MCF 10A (cell line): ENCODE measurements around the gene EIF3A. TPM values are rescaled to one million over a fixed set of nuclear protein-coding genes. Genes with fewer than 3 reads are reported as not detected.

Experiments
- BruUV-seq: library from RNA; stranded (reverse); fragments of 400-500 nt; replicated peaks from 2 replicates; lab custom pipeline; 2021; lab: Mats Ljungman, UMichigan
- CTCF ChIA-PET: fragments of 300-600 bp; sonication (Branson Sonifier 250); formaldehyde crosslinking; extraction: SDS; loops from one replicate; lab custom pipeline; 2021; ENCODE audit warnings: antibody characterized with exemption, inconsistent platforms; lab: Yijun Ruan, JAX
- POLR2A ChIA-PET: fragments of 300-600, 350-650 bp; sonication (Branson Sonifier 250); formaldehyde crosslinking; extraction: SDS; loops from one replicate; lab custom pipeline; 2020; ENCODE audit warnings: antibody characterized with exemption, inconsistent platforms; lab: Yijun Ruan, JAX
- DNase-seq: peaks from one replicate; pipeline ENCODE4 v3.0.0-alpha.2; 2018; ENCODE audit not compliant: unreplicated experiment
- H3K27ac Mint-ChIP-seq: one replicate; pipeline ENCODE4 v1.8.0; 2022; ENCODE audit warnings: mild to moderate bottlenecking, low read depth, mixed read lengths; ENCODE audit not compliant: unreplicated experiment
- H3K27me3 Mint-ChIP-seq: one replicate; pipeline ENCODE4 v1.8.0; 2022; ENCODE audit warnings: mixed read lengths; ENCODE audit not compliant: insufficient read depth, unreplicated experiment
- H3K36me3 Mint-ChIP-seq: one replicate; pipeline ENCODE4 v1.8.0; 2022; ENCODE audit warnings: mild to moderate bottlenecking, moderate library complexity, mixed read lengths; ENCODE audit not compliant: insufficient read depth, unreplicated experiment
- H3K4me1 Mint-ChIP-seq: one replicate; pipeline ENCODE4 v1.8.0; 2022; ENCODE audit warnings: mixed read lengths; ENCODE audit not compliant: insufficient read depth, unreplicated experiment
- H3K4me3 Mint-ChIP-seq: one replicate; pipeline ENCODE4 v1.8.0; 2022; ENCODE audit warnings: mild to moderate bottlenecking, moderate library complexity, mixed read lengths; ENCODE audit not compliant: unreplicated experiment
- H3K9me3 Mint-ChIP-seq: one replicate; pipeline ENCODE4 v1.8.0; 2022; ENCODE audit warnings: mixed read lengths; ENCODE audit not compliant: unreplicated experiment
- intact Hi-C: fragments of 100-400 bp; cut with micrococcal nuclease; formaldehyde crosslinking; loops from 2 replicates; pipeline ENCODE4 v1.14.1; 2022
- total RNA-seq: library from RNA; stranded (reverse); gene quantifications from 2 replicates; pipeline ENCODE4 v1.2.3, GENCODE V29; 2022
- TF ChIP-seq, protein P1 (sequence below): fragments of 200-600 bp; IDR thresholded peaks from one replicate; pipeline ENCODE4 v1.8.0; 2022; ENCODE audit warnings: antibody characterized with exemption, mild to moderate bottlenecking; ENCODE audit not compliant: unreplicated experiment

The EIF3A gene
- total RNA-seq, 1 experiment from 2014 or later: 226 TPM

DNA sequence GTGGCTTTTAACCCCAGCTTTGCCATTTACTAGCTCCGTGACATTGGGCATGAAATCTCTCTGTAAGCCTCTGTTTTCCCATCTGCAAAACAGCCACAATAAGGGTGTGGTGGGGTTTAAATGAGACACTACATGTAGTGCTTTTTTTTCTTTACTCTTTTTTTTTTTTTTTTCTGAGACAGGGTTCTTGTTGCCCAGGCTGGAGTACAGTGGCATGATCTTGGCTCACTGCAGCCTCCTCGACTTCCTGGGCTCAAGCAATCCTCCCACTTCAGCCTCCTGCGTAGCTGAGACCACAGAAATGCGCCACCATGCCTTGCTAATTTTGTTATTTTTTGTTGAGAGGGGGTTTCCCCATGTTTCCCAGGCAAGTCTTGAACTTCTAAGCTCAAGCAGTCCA lies 15.0 kb upstream of the EIF3A start:
- TF ChIP-seq, protein P1, sequence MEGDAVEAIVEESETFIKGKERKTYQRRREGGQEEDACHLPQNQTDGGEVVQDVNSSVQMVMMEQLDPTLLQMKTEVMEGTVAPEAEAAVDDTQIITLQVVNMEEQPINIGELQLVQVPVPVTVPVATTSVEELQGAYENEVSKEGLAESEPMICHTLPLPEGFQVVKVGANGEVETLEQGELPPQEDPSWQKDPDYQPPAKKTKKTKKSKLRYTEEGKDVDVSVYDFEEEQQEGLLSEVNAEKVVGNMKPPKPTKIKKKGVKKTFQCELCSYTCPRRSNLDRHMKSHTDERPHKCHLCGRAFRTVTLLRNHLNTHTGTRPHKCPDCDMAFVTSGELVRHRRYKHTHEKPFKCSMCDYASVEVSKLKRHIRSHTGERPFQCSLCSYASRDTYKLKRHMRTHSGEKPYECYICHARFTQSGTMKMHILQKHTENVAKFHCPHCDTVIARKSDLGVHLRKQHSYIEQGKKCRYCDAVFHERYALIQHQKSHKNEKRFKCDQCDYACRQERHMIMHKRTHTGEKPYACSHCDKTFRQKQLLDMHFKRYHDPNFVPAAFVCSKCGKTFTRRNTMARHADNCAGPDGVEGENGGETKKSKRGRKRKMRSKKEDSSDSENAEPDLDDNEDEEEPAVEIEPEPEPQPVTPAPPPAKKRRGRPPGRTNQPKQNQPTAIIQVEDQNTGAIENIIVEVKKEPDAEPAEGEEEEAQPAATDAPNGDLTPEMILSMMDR: no peak
- no TSS peak for BruUV-seq
- no peak for DNase-seq
- ChIA-PET POLR2A (interaction anchor here (1.0 to 2.6 kb wide), 3 partner anchors 9 to 15 kb away, joined by 3 to 6 read pairs (median 5); partner anchors contain the start of genes DENND10 and EIF3A), CTCF (no interaction called here)
- H3K9me3 Mint-ChIP-seq: no peaks in the 10 kb centered on the region
- no peaks in the 10 kb centered on the region for H3K36me3 Mint-ChIP-seq
- peaks cover 13% of the 10 kb centered on the region for H3K4me1 Mint-ChIP-seq
- no peak overlapping the region for H3K4me3 Mint-ChIP-seq
- intact Hi-C loops: no loop called here
- no peak overlapping the region for H3K27ac Mint-ChIP-seq
- no peaks in the 10 kb centered on the region for H3K27me3 Mint-ChIP-seq

DNA sequence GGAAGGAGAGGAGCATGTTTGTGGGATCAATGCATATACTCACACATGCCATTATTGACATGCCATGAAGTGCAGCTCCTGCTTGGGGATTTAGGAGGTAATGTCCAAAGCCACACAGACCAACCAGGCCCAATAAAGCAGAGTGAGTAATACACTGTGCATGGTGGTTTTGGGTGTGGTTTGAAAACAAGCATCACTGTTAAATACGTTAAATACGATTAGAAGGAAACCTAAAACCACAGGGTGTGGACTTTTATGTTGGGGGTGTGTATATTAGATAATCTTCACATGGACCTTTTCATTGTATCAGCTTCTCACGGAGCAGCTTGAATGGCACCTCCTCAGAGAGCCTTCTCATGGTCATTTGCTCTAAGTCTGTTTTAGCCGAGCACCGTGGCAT lies 10.4 kb upstream of the EIF3A start:
- Mint-ChIP-seq H3K27ac (peak overlapping the region; percentile 49), H3K9me3 (peaks cover 4% of the 10 kb centered on the region), H3K36me3 (no peaks in the 10 kb centered on the region), H3K4me3 (no peak overlapping the region), H3K27me3 (no peaks in the 10 kb centered on the region), H3K4me1 (peaks cover 20% of the 10 kb centered on the region)
- TF ChIP-seq, protein P1: no peak
- peak; percentile 80 for DNase-seq
- BruUV-seq: no TSS peak
- intact Hi-C loops: no loop called here
- ChIA-PET POLR2A (interaction anchor here (0.6 to 2.9 kb wide), 14 partner anchors 9 to 568 kb away, joined by 3 to 21 read pairs (median 3); partner anchors contain the start of genes DENND10, EIF3A and NANOS1), CTCF (interaction anchor here (0.6 kb wide), 1 partner anchor 1740 kb away, joined by 3 read pairs; no protein-coding TSS in a partner anchor)

DNA sequence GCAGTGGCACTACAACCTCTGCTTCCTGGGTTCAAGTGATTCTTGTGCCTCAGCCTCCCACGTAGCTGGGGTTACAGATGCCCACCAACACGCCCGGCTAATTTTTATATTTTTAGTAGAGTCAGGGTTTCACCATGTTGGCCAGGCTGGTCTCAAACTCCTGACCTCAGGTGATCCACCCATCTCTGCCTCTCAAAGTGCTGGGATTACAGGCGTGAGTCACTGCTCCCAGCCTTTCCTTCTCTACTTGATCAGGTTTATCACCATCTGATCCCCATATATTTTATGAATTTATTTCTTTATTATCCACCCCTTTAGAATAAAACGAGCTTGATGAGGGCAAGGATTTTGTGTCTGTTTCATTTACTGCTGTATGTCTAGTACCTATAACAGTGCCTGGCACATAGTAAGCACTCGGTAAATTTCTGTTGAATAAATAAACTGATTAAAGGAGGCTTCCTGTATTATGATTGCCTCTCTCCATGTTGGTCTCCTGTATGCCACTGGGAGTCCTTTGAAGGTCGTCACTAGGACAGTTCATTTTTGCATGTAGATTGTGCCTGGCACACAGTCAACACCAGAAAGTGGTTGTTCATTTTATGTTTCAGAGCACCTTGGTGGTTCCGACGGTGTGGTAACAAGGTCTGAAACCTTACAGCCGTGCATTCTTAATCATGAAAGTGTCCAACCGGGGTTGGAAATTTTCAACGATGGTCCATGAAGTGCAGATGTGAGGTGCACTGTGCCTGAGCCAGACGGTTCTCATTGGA lies 9.6 kb upstream of the EIF3A start:
- Mint-ChIP-seq H3K36me3 (no peaks in the 10 kb centered on the region), H3K9me3 (peaks cover 4% of the 10 kb centered on the region), H3K4me3 (no peak overlapping the region), H3K27ac (peak overlapping the region; percentile 49), H3K27me3 (no peaks in the 10 kb centered on the region), H3K4me1 (peaks cover 20% of the 10 kb centered on the region)
- CTCF ChIA-PET: interaction anchor here (0.7 kb wide), 1 partner anchor 24 kb away, joined by 3 read pairs; no protein-coding TSS in a partner anchor
- POLR2A ChIA-PET: interaction anchor here (0.6 to 2.9 kb wide), 13 partner anchors 8 to 567 kb away, joined by 3 to 21 read pairs (median 3); partner anchors contain the start of genes DENND10, EIF3A and NANOS1
- intact Hi-C loops: no loop called here
- TF ChIP-seq, protein P1: no peak
- DNase-seq: no peak
- BruUV-seq: no TSS peak

DNA sequence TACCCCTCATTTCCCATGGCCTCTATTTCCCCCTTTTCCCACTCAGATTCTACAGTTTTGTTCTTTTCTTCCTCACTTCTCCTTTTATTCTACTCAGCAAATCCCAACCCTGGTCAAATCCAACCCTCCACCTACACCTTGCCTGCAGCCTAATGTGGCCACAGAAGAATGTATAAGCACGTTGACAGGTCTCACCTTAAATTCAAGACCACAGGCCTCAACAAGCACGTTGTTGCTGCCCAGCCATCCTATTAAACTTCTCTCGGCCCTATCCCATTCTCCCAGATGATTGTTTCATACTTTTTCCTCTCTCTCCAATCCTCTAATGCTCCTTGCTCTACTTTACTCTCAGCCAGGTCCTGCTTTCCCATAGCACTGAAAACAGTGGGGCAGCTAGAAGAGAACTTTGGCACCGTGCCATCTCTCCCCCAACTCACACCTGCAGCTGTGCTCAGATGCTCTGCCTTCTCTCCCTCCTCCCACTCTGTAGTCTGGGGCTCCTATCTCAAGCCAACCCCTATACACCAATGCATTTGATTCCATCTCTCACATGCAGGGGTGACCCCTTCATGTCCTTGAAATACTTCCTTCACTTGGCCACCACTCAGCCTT lies 6.8 kb upstream of the EIF3A start:
- intact Hi-C loops: no loop called here
- DNase-seq: no peak

More for the DNA sequence above, 6.8 kb upstream of the EIF3A start:
- BruUV-seq: no TSS peak
- Mint-ChIP-seq H3K27me3 (no peaks in the 10 kb centered on the region), H3K27ac (no peak overlapping the region), H3K4me3 (no peak overlapping the region), H3K9me3 (peaks cover 4% of the 10 kb centered on the region), H3K4me1 (peaks cover 20% of the 10 kb centered on the region), H3K36me3 (no peaks in the 10 kb centered on the region)
- TF ChIP-seq, protein P1: no peak
- ChIA-PET CTCF (interaction anchor here (1.0 kb wide), 1 partner anchor 120 kb away, joined by 4 read pairs; the partner anchor contains the start of gene GRK5), POLR2A (no interaction called here)
